NCI-H1417 treated with DMSO at 0.1 percent for 48 hours (cell line): Measurements from ENCODE around the gene PSTPIP1.

ENCODE experiments used
- DNase-seq: peaks from one replicate; lab custom pipeline; 2025; lab: John Stamatoyannopoulos, UW

Gene PSTPIP1

DNA sequence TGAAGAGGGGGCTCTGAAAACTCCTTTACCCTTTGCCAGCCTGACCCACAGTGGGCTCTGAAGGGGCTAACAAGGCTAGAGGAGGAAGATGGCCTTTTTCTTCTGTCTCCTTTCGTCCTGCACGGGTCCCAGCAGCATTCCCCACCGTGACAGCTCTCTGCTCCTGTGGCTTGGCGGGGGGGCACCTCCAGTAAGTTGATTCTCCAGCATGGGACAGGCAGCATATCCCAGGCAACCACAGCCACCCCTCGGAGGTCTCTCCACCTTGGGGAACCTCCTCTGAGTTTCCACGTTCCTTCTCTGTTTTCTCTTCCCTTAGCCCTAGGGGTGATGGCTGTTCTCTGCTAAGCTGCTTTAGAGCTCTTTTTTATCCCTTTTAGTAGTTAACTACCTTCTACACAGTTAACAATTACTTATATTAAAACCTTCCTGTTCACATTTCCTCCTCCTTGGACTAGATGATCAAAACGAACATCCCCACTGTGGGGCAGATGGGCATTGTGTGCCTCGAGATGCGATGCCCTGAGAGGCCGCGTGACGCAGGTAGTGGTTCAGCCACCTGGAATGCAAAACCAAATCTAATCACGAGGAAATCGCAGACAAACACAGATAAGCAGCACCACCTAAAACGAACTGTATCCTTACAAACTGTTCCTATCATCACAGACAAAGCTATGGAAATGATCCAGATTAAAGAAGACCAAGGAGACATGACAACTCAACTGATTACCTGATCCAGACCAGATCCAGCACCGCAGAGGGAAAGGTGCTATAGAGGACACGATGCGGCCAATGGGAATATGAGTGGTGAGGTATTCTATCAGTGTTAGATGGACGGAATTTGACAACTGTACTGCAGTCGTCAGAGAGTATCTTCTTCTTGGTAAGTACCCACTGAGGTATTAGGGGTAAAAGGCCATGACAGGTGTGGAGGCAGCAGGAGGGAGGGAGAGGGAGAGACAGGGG, 48.3 kb downstream of the PSTPIP1 start:
- DNase-seq: no peak

GRCh38 chr15:77044228-77045042, 49.5 kb downstream of the PSTPIP1 start:
- DNase-seq: no peak

GRCh38 chr15:77045985-77046384, 51.1 kb downstream of the PSTPIP1 start:
- DNase-seq: no peak

- DNase-seq: no peak
Observed at GRCh38 chr15:77046704-77047412, 51.9 kb downstream of the PSTPIP1 start.

DNA sequence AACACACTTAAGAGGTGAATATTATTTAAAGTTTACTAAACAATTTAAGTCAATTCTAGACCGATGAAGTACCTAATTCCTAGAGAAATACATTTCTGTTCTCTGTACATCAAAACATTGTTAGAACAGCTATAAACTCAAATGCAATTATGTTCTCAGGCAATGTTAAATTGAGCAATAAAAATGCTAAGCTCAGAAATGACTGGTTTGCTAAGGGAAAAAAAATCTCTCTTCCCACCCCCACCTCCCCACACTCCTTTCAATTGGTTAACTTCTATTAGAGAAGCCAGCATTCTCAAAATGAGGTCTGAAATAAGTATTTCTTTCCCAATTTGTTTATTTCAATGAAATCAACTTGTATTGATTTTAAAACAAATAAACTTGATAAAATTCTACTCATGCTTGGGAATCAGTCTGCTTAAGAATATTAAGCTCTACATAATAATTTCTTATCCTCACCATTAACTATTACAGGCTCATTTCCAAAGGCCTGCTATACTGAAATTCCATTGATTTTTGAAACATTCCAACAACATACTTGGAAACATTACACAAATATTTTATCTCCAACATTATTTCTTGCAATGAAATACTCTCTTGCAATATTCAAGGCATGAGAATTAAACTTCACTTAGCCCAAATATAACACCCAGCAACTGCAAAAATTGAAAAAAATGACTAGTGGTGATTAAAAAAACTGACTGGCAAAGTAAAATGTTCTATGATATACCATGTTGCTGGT, 53.4 kb downstream of the PSTPIP1 start:
- DNase-seq: no peak

DNA sequence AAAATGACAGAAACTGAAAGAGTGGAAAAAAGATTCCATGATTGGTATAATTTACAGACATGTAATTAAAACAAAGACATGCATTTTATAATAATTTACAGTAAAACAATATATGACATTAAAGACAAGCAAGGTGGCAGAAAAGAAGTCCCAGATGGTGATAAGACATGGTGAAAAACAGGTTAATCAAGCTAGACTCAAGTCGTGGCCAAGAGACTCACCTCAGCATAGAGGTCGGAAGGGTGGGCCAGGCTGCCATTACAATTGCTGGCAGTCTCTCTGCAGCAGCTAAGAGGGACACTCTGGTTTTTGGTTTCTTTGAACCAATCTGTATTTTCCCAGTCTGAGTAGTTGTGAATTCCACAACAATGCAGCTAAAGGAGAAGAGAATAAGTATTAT, 57.6 kb downstream of the PSTPIP1 start:
- DNase-seq: no peak

DNA sequence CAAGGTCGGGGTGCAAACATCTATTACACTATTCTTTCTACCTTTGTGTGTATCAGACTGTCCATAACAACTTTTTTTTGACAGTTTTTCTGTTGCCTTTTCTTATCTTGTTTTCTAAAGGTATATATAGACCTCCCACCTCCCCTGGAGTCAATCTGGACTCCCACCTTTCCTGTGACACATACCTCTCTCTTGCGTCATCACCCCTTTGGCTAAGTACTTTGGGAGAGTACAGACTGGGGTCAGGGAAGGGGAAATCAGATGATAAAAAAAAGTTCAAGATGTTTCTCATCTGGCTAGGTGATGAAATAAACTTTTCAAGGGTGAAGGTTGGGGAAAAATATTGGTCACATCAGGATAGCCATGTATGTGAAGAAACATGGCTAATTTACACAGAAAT, 58.8 kb downstream of the PSTPIP1 start:
- no peak for DNase-seq

DNA sequence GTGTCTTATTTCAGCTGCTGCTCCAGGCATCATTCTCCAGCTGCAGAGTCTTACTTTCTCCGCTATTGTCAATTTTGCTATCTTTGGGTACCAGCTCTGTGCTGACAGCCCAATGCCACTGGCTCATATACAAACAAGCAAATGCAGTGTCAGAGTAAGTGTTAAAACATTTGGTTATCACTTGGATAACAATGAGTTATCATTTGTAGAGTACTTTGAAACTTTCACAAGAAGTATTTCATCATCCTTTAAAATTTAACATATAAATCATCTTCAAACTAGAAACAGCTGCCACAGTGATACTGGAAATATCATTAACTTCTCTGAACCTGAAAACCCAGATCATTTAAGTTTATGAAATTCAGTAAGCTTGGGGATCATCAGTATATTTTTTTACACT, 62.1 kb downstream of the PSTPIP1 start:
- DNase-seq: no peak

- DNase-seq: no peak
Observed at GRCh38 chr15:77057685-77058084, 62.8 kb downstream of the PSTPIP1 start.

DNA sequence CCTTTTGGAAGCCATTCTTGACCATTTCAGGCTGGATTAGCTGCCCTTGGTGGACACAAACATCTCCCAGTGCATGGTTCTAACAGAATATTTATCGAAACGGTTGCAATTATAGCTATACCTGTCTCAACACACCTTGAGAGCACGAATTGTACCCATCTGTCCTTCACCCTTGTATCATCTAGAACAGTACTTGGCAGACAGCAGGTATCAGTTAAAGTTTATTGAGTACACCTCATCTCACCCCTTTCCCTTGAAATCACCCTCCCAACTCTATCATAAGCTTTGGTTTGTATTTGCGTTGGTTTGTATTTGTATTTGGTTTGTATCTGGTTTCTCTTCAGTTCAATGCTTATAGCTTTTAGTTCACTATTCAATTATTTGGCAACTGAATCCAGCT, 63.5 kb downstream of the PSTPIP1 start:
- no peak for DNase-seq

DNA sequence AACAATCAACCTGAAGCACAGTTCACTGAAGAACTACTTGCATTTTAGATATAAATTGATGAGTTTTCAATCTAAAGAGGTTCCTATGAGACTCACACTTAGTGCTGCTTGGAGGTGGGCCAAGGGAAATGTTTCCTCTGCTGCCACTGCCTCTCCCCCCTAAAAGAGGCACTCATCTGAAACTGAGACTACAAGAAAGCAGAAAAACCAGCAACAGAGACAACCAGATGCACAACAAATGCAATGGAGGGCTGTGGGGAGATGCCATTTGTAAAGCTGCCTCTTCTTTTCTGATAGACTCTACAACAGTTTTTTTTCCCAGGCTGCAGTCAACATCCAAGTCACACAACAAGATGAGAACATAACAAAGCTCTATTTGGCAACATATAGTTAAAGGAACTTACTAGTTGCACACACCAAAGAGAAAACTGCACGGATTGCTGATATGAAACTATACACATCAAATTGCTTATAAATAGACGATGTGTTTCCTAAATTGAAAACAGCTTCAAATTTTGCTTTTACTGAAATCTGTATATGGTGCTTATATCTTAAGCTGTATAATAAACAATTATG, 64.9 kb downstream of the PSTPIP1 start:
- no peak for DNase-seq

- no peak for DNase-seq
Observed at GRCh38 chr15:77060546-77060945, 65.6 kb downstream of the PSTPIP1 start.

GRCh38 chr15:77063249-77063648, 68.3 kb downstream of the PSTPIP1 start:
- DNase-seq: no peak

DNA sequence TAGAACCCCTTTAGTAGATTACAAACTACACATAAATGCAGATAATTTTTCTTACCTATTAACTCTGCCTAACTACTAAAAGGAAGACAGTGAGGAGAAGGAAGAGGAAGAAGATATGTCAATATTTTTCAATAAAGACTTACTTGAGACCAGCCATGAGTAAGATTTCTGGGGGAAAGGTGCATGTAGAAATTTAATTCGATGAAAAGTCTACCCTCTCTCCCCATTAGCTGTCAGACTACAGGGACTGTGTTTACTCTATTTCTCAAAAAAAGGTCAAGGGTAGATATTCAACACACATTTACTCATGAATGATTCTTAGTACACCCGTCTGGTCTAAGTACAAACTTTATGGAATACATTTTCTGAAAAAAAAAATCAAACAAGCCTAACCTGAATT, 69.1 kb downstream of the PSTPIP1 start:
- no peak for DNase-seq

DNA sequence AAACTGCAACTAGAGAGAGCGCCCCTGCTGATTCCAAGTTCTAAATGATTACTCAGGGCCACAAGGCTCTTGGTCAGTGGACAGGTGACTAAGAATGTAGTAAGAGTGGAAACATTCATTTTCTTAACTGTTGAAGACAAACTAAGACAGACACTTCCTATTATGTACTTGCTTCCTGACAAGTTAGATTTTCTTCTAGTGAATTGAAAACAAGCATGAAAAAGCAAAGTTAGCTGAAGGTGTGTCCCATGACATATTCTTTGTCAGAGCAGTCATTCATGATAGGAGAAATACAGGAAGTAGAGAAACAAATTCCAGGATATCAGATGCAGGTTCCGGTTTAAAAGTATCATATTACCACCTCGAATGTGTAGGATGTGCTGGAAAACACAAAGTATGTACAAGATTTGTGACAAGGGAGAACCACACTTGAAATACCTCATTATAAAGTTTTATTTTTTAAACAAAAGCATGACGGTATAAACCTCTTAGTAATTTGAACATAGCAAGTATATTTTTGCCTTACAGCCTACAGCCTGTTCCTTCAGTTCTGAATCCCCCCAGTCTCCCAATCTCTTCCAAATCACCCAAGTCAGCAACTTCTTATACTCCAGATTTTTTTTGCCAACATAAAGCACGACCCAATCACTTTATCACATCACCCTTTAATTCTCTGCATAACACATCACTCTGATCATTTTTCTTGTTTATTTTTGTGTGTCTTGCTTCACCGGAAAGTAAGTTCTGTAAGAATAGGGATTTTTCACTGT, 69.8 kb downstream of the PSTPIP1 start:
- no peak for DNase-seq

GRCh38 chr15:77066971-77067690, 72.2 kb downstream of the PSTPIP1 start:
- no peak for DNase-seq

DNA sequence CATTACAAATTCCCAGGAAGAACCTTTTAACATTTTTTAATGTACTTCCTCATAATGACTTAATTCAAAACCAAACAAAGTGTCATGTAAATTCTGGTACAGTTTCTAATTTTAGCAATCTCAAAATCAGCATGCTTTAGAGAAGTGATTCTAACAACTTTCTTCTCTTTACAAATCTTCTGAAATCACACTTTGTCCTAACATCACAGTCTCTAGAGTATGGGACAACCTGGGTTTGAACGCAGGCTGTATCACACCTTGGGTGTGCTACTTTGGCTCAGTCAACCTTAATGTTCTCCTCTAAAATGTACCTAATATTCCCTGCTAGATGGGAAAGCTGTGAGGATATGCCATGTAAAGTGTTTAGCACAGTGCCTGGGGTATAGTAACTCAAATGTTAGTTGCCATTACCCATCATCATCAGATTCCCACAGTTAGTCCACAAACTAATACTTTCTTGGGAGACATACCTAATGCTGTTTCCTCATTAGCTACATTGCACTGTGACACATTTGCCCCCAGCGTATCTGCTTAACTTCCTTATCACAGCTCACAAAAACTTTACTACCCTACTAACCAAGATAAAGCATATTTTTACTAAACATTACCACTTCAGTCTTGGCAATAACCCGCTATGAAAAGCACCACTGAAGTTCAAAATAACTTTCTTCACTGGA, 72.9 kb downstream of the PSTPIP1 start:
- no peak for DNase-seq

- DNase-seq: no peak
Observed at GRCh38 chr15:77068633-77069032, 73.7 kb downstream of the PSTPIP1 start.

DNA sequence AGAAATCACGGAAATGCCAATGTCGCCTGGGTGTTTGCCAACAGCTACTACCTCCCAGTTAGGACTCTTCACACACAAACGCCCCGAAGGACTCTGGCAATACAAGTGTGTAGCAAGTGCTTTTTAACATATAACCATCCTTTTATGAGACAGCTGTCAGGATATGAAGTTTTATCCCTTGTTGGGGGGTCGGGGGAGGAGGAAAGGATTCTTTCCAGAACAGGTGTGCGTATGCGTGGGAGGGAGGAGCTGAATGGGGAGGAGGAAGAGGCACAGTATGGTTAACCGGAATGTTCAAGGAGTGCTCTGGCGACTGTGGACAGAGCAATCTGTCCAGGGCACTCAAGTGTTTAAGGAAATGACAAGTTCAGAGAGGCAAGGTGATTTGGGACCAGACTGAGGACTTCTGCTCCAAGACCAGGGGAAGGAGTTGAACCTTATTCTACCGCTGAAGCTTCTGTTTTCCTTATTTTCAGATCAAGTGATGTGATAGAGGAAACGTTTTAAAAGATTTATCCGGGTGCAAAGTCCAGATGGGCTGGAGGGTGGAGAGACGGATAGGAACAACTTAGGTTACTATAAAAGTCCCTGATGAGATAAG, 74.7 kb downstream of the PSTPIP1 start:
- no peak for DNase-seq
